Effector memory CD4-positive, alpha-beta T cell (primary cell): ENCODE measurements around the gene UBE2N.

Source experiments
- DNase-seq, 3 donors: peaks; one replicate each; pipeline ENCODE4 v3.0.0-alpha.2; 2020
- H3K27ac ChIP-seq: 2 replicates; pipeline ENCODE4 v1.7.0; 2013; ENCODE audit warnings: mild to moderate bottlenecking, low read length, moderate library complexity; ENCODE audit not compliant: insufficient read depth, poor library complexity, severe bottlenecking
- H3K27me3 ChIP-seq: replicated peaks from 2 replicates; pipeline ENCODE4 v1.7.0; 2013; ENCODE audit warnings: mild to moderate bottlenecking, low read length; ENCODE audit not compliant: insufficient read depth, control insufficient read depth, poor library complexity, severe bottlenecking
- H3K36me3 ChIP-seq: 2 replicates; pipeline ENCODE4 v1.7.0; 2013; ENCODE audit warnings: mild to moderate bottlenecking, low read length, moderate library complexity; ENCODE audit not compliant: control insufficient read depth, insufficient read depth
- H3K4me1 ChIP-seq: 2 replicates; pipeline ENCODE4 v1.7.0; 2013; ENCODE audit warnings: low read length, mild to moderate bottlenecking; ENCODE audit not compliant: control insufficient read depth, insufficient read depth, poor library complexity, severe bottlenecking
- H3K4me3 ChIP-seq: 2 replicates; pipeline ENCODE4 v1.7.0; 2013; ENCODE audit warnings: low read length, low read depth, mild to moderate bottlenecking; ENCODE audit not compliant: insufficient read depth, poor library complexity, severe bottlenecking
- H3K9me3 ChIP-seq: 2 replicates; pipeline ENCODE4 v1.7.0; 2013; ENCODE audit warnings: mild to moderate bottlenecking, low read length, moderate library complexity; ENCODE audit not compliant: control insufficient read depth

UBE2N gene

GRCh38 chr12:93373961-93374656 lies 67.6 kb downstream of the UBE2N start:
- Histone ChIP-seq H3K36me3 (no peaks in the 10 kb centered on the region), H3K9me3 (no peaks in the 10 kb centered on the region), H3K4me3 (no peak overlapping the region), H3K27ac (no peak overlapping the region), H3K27me3 (no peaks in the 10 kb centered on the region), H3K4me1 (no peaks in the 10 kb centered on the region)
- no peak for DNase-seq

- Histone ChIP-seq H3K4me1 (no peaks in the 10 kb centered on the region), H3K4me3 (no peak overlapping the region), H3K36me3 (no peaks in the 10 kb centered on the region), H3K9me3 (no peaks in the 10 kb centered on the region), H3K27me3 (no peaks in the 10 kb centered on the region), H3K27ac (no peak overlapping the region)
- DNase-seq: no peak
Observed at GRCh38 chr12:93370947-93371346, 70.8 kb downstream of the UBE2N start.

GRCh38 chr12:93369505-93369904 lies 72.2 kb downstream of the UBE2N start:
- H3K9me3 ChIP-seq: no peaks in the 10 kb centered on the region
- no peaks in the 10 kb centered on the region for H3K36me3 ChIP-seq
- no peak overlapping the region for H3K4me3 ChIP-seq
- peaks cover under 1% of the 10 kb centered on the region for H3K4me1 ChIP-seq
- no peak for DNase-seq
- no peaks in the 10 kb centered on the region for H3K27me3 ChIP-seq
- H3K27ac ChIP-seq: no peak overlapping the region

GRCh38 chr12:93368766-93369165 lies 73.0 kb downstream of the UBE2N start:
- DNase-seq: no peak
- no peaks in the 10 kb centered on the region for H3K27me3 ChIP-seq
- H3K9me3 ChIP-seq: no peaks in the 10 kb centered on the region
- H3K36me3 ChIP-seq: no peaks in the 10 kb centered on the region
- peaks cover 8% of the 10 kb centered on the region for H3K4me1 ChIP-seq
- H3K4me3 ChIP-seq: no peak overlapping the region
- no peak overlapping the region for H3K27ac ChIP-seq

- Histone ChIP-seq H3K9me3 (no peaks in the 10 kb centered on the region), H3K4me3 (no peak overlapping the region), H3K27me3 (no peaks in the 10 kb centered on the region), H3K4me1 (peaks cover 9% of the 10 kb centered on the region), H3K36me3 (no peaks in the 10 kb centered on the region), H3K27ac (no peak overlapping the region)
- DNase-seq: no peak
Observed at GRCh38 chr12:93366422-93366821, 75.3 kb downstream of the UBE2N start.

GRCh38 chr12:93365616-93366405 lies 75.9 kb downstream of the UBE2N start:
- peaks cover 9% of the 10 kb centered on the region for H3K4me1 ChIP-seq
- H3K4me3 ChIP-seq: no peak overlapping the region
- no peaks in the 10 kb centered on the region for H3K36me3 ChIP-seq
- H3K9me3 ChIP-seq: no peaks in the 10 kb centered on the region
- H3K27ac ChIP-seq: no peak overlapping the region
- no peaks in the 10 kb centered on the region for H3K27me3 ChIP-seq
- DNase-seq: no peak

GRCh38 chr12:93363841-93364297 lies 77.9 kb downstream of the UBE2N start:
- no peak for DNase-seq
- H3K36me3 ChIP-seq: no peaks in the 10 kb centered on the region
- no peaks in the 10 kb centered on the region for H3K9me3 ChIP-seq
- H3K4me3 ChIP-seq: no peak overlapping the region
- peaks cover 9% of the 10 kb centered on the region for H3K4me1 ChIP-seq
- no peaks in the 10 kb centered on the region for H3K27me3 ChIP-seq
- H3K27ac ChIP-seq: no peak overlapping the region

- Histone ChIP-seq H3K4me3 (no peak overlapping the region), H3K27me3 (no peaks in the 10 kb centered on the region), H3K36me3 (no peaks in the 10 kb centered on the region), H3K9me3 (no peaks in the 10 kb centered on the region), H3K27ac (no peak overlapping the region), H3K4me1 (peaks cover 9% of the 10 kb centered on the region)
- no peak for DNase-seq
Observed at GRCh38 chr12:93361151-93361919, 80.4 kb downstream of the UBE2N start.

GRCh38 chr12:93360688-93361087 lies 81.1 kb downstream of the UBE2N start:
- no peak overlapping the region for H3K27ac ChIP-seq
- no peaks in the 10 kb centered on the region for H3K9me3 ChIP-seq
- H3K4me1 ChIP-seq: peaks cover 9% of the 10 kb centered on the region
- H3K27me3 ChIP-seq: no peaks in the 10 kb centered on the region
- no peak for DNase-seq
- no peaks in the 10 kb centered on the region for H3K36me3 ChIP-seq
- no peak overlapping the region for H3K4me3 ChIP-seq

- no peaks in the 10 kb centered on the region for H3K9me3 ChIP-seq
- H3K27me3 ChIP-seq: no peaks in the 10 kb centered on the region
- no peaks in the 10 kb centered on the region for H3K36me3 ChIP-seq
- H3K27ac ChIP-seq: no peak overlapping the region
- no peak for DNase-seq
- peaks cover 2% of the 10 kb centered on the region for H3K4me1 ChIP-seq
- no peak overlapping the region for H3K4me3 ChIP-seq
Observed at GRCh38 chr12:93358821-93359220, 82.9 kb downstream of the UBE2N start.
